ENCODE data around the gene CARMIL1. TPM values are rescaled to one million over a fixed set of nuclear protein-coding genes. Genes with fewer than 3 reads are reported as not detected.

The CARMIL1 gene
- total RNA-seq, 1 donor from 2014 or later = 3.4 TPM

DNA sequence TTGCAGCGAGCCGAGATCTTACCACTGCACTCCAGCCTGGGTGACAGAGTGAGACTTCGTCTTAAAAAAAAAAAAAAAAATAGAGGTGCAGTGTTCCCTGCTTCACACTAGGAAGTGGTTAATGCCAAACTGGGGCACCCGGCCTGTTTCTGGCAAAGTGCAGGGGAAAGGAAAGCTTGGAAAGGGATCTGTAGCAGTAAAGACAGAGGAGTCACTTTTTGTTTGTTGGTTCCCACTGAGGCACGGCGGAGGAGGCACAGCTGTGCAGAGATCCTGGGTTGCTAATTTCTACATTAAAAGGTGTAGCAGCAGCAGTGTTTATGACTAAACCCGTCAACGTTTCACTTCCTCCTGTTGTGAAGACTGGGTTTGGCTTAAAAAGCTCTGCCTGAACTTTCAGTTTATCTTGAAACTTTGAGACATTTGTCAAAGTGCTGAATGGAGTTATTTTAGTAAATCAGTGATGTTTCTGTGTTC, 125.6 kb downstream of the CARMIL1 start:
- H3K9me3 Mint-ChIP-seq = no peaks in the 10 kb centered on the region
- TF ChIP-seq, protein P1, sequence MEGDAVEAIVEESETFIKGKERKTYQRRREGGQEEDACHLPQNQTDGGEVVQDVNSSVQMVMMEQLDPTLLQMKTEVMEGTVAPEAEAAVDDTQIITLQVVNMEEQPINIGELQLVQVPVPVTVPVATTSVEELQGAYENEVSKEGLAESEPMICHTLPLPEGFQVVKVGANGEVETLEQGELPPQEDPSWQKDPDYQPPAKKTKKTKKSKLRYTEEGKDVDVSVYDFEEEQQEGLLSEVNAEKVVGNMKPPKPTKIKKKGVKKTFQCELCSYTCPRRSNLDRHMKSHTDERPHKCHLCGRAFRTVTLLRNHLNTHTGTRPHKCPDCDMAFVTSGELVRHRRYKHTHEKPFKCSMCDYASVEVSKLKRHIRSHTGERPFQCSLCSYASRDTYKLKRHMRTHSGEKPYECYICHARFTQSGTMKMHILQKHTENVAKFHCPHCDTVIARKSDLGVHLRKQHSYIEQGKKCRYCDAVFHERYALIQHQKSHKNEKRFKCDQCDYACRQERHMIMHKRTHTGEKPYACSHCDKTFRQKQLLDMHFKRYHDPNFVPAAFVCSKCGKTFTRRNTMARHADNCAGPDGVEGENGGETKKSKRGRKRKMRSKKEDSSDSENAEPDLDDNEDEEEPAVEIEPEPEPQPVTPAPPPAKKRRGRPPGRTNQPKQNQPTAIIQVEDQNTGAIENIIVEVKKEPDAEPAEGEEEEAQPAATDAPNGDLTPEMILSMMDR (IDR thresholded peaks at IDR 0.05) = no peak
- CTCF ChIA-PET = interaction anchor here (0.8 to 3.1 kb wide), 4 partner anchors 86 to 139 kb away, joined by 3 to 14 read pairs (median 8); partner anchors contain the start of gene CARMIL1
- H3K4me3 Mint-ChIP-seq = no peak overlapping the region
- POLR2A ChIA-PET = interaction anchor here (0.6 to 2.0 kb wide), 8 partner anchors 8 to 616 kb away, joined by 3 to 9 read pairs (median 4); a partner anchor contains a TSS
- H3K36me3 Mint-ChIP-seq (ENCODE audit: low read depth) = no peaks in the 10 kb centered on the region
- H3K4me1 Mint-ChIP-seq = peaks cover 15% of the 10 kb centered on the region
- ATAC-seq (ENCODE audit: low read depth) (peak; percentile 91), DNase-seq (peak; percentile 46)
- no peaks in the 10 kb centered on the region for H3K27me3 Mint-ChIP-seq
- intact Hi-C loops (cut with micrococcal nuclease) = loop anchor here (1.0 to 2.0 kb wide), 4 partner anchors 15 to 126 kb away; partner anchors contain the start of gene CARMIL1
- H3K27ac Mint-ChIP-seq = no peak overlapping the region

DNA sequence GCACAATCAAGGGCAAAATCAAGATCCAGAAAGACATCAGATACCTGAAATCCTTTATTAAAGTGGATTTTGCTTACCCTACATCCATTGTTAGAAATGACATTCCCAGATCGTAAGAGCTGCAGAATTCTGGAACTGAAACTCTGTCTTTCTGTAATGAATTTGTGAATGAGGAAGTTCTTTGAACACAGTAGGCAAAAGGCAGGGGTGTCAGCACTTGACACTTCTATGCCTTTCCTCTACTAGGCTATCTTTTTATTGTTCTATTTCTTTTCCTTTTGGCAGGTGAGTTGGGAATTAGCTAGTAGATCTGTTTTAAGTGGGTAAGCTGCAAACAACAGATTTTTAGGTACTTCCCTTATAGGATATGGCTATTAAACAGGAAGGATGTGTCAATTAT, 126.3 kb downstream of the CARMIL1 start:
- no peak overlapping the region for H3K4me3 Mint-ChIP-seq
- intact Hi-C loops (cut with micrococcal nuclease) = loop anchor here (2.0 kb wide), 3 partner anchors 37 to 127 kb away; partner anchors contain the start of gene CARMIL1
- H3K4me1 Mint-ChIP-seq = peaks cover 21% of the 10 kb centered on the region
- no peaks in the 10 kb centered on the region for H3K36me3 Mint-ChIP-seq (ENCODE audit: low read depth)
- no peaks in the 10 kb centered on the region for H3K27me3 Mint-ChIP-seq
- ChIA-PET POLR2A (interaction anchor here (0.6 to 2.0 kb wide), 8 partner anchors 9 to 615 kb away, joined by 3 to 9 read pairs (median 4); a partner anchor contains a TSS), CTCF (interaction anchor here (1.2 to 3.1 kb wide), 3 partner anchors 85 to 139 kb away, joined by 4 to 14 read pairs (median 11); partner anchors contain the start of gene CARMIL1)
- peak; percentile 58 for ATAC-seq (ENCODE audit: low read depth)
- no peaks in the 10 kb centered on the region for H3K9me3 Mint-ChIP-seq
- H3K27ac Mint-ChIP-seq = no peak overlapping the region
- DNase-seq = no peak
- TF ChIP-seq, protein P1 (IDR thresholded peaks at IDR 0.05) = no peak

DNA sequence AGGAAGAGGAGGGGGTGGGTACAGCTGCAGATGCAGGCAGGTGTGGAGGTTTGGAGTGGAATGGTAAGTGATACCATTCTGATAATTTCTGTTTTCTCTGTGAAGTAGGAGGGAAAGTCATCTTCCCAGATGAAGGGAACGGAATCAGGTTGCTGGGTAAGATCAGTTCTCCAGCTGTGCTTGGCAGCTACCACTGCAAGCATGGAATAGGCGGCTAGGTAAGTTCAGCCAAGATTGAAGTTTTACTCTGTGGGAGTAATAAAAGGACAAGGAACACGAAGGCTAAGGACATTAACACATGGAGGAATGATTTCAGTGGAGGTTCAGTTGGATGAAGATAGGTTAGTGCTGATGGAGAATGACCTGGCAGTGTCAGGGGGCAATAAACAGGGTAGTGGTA, 128.3 kb downstream of the CARMIL1 start:
- intact Hi-C loops (cut with micrococcal nuclease) = no loop called here

DNA sequence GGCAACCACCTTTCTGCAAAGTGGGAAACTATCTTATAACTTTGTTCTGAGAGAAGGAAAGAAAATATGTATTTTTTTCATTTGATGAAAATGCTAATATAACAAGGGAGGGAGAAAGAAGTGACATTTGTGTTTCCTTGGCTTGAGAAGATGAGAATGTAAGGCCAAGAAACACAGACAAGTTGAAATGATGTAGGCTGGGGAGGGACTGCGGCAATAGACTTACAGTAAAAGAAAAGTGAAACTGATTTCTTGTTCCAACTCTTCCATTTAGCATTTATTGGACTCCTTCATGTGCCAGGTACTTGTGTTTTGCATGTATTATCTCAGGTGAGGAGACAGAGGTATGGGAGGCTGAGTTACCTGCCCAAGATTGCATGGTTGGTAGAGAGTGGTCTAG, 130.9 kb downstream of the CARMIL1 start:
- no peak overlapping the region for H3K27ac Mint-ChIP-seq
- no peaks in the 10 kb centered on the region for H3K36me3 Mint-ChIP-seq (ENCODE audit: low read depth)
- ChIA-PET CTCF (no interaction called here), POLR2A (no interaction called here)
- DNase-seq (no peak), ATAC-seq (ENCODE audit: low read depth) (no peak)
- no peaks in the 10 kb centered on the region for H3K9me3 Mint-ChIP-seq
- H3K4me3 Mint-ChIP-seq = peak overlapping the region; percentile 53
- H3K27me3 Mint-ChIP-seq = no peaks in the 10 kb centered on the region
- intact Hi-C loops (cut with micrococcal nuclease) = no loop called here
- H3K4me1 Mint-ChIP-seq = peaks cover 28% of the 10 kb centered on the region
- TF ChIP-seq, protein P1 (IDR thresholded peaks at IDR 0.05) = no peak

More for the DNA sequence above, 128.3 kb downstream of the CARMIL1 start:
- no peak for DNase-seq
- Mint-ChIP-seq H3K4me1 (peaks cover 30% of the 10 kb centered on the region), H3K4me3 (no peak overlapping the region), H3K27ac (no peak overlapping the region), H3K27me3 (no peaks in the 10 kb centered on the region), H3K9me3 (no peaks in the 10 kb centered on the region), H3K36me3 (ENCODE audit: low read depth) (no peaks in the 10 kb centered on the region)
- ChIA-PET CTCF (no interaction called here), POLR2A (no interaction called here)
- TF ChIP-seq, protein P1 (IDR thresholded peaks at IDR 0.05) = no peak
- ATAC-seq (ENCODE audit: low read depth) = no peak

DNA sequence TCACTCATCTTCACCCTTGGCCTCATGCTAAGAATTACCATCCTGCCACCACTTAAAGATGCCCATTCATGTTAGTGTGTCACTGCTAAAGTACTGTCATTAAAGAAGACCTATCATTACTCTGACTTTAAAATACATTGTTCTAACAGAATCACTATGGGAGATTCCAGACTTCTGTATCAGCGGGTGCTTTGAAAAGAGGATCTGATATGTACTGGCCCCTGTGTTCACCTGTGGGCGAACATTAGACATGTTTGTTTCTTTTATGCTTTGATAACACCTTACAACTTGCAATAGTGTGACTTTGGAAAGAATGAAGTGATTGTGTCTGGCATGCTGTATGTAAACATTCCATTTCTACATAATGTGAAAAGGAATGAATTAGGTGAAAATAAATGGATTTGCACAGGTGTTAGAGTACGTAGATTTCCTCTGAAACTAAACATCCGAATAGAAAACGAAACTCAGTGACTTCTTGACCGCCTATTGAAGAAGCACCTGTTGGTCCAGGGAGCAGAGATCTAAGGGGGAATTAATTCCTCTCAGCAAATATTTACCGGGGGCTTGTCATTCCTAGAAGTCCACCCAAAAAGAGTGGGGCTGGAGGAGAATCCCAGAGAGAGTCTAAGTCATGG, 132.3 kb downstream of the CARMIL1 start:
- CTCF ChIA-PET = no interaction called here
- TF ChIP-seq, protein P1 (IDR thresholded peaks at IDR 0.05) = no peak
- DNase-seq (no peak), ATAC-seq (ENCODE audit: low read depth) (no peak)
- Mint-ChIP-seq H3K4me1 (peaks cover 29% of the 10 kb centered on the region), H3K27ac (peak overlapping the region; percentile 16), H3K27me3 (peaks cover 2% of the 10 kb centered on the region), H3K9me3 (no peaks in the 10 kb centered on the region), H3K4me3 (peak overlapping the region; percentile 16), H3K36me3 (ENCODE audit: low read depth) (no peaks in the 10 kb centered on the region)
- POLR2A ChIA-PET = no interaction called here
- intact Hi-C loops (cut with micrococcal nuclease) = no loop called here
